Measurements from ENCODE around the gene FAM9A.

Gene FAM9A

GRCh38 chrX:8801041-8801599, at the start of gene FAM9A:
Gene FAM9A, minus strand, starts transcription at chrX:8801383. Its CDS starts 1,212 bp downstream, at chrX:8800171.
- DNase-seq (ENCODE audit: low read depth), result no peak

- DNase-seq (ENCODE audit: low read depth), result no peak
These were observed 49.3 kb upstream of the FAM9A start for GRCh38 chrX:8850478-8850877.

DNA sequence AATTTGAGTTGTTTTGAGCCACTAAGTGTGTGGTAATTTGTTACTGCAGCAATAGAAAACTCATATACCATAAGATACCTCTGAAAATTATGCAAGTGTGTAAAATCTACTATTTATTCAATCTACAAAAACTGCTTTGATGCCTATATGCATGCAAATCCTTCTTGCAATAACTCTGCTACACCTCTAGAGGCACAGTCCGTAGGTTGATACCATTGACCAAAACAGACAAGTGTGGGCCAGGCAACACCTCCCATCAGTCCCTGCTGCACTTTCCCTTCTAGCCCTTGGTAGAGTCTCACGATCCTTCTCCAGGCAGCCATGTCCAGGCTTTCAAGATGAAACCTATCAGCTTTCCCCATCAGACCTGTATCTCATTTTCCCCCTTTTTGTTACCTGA, 48.8 kb upstream of the FAM9A start:
- DNase-seq (ENCODE audit: low read depth), result no peak

GRCh38 chrX:8849458-8849857, 48.3 kb upstream of the FAM9A start:
- no peak for DNase-seq (ENCODE audit: low read depth)

DNA sequence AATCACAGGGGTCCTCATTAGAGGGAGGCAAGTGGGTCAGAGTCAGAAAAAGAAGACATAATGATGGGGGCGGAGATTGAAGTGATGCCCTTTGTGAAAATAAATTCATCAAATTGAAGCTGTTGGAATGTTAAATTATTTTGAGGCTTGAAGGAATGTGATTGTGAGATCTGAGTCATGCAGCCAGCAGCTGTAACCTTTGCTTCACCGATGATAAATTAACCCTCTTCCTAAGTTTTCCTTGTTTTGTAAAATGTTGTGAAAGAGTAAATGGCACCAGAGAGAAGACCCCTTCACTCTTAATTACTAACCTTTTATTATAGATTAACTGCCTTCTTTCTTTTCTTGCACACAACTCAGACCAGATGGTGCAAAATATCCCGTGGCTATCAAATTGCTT, 47.7 kb upstream of the FAM9A start:
- no peak for DNase-seq (ENCODE audit: low read depth)

DNA sequence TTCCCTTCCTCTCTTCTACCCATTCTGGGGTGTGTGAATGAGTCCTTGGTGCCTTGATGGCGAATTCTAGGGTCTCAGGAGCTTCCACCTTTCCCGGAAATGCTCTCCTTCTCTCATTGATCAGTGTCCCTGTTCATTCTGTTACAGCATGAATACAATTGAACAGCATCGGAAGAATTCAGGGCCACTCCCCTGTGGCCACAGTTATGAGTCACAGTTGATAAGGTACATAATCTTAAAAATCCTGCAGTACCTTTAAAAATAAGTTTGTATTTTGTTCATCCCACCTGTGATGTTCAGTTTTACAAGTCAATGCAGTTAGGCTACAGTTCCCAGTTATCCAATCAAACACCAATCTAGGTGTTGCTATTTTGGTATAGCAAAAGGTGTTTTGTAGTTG, 47.3 kb upstream of the FAM9A start:
- no peak for DNase-seq (ENCODE audit: low read depth)

DNA sequence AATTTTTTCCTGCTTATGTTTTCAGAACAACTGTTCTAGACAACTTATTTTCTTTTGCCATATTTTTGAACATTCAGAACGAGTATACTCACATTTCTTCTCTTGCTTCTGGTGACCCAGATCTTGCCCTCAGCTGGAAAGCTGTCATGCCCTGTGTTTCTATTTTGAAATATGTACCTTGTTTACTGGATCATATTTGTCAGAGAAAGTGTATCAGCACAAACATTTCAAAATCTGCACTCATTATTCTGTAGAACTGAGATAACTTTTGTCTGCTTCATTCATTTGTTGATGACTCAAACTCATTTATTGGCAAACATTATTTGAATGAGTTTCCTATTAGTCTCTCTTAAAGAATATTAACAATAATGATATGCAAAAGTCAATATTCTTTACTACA, 46.2 kb upstream of the FAM9A start:
- no peak for DNase-seq (ENCODE audit: low read depth)

DNA sequence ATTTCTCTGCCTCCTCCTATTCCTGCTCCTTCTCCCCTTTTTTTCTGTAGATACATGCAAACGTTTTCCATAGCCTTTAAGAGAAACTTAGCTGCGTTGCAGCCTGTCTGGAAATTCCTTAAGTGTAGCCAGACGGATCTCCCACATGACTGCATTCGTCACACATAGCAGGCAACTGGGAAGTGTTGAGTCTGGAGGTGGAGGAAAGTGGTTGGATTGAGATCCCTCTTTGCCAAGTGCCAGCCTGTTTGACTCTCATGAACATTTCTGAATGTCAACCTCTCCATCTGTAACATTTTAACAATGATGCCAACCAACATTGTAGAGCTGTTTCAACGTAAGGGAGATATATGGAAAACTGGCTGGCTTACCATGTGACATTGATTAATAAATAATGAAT, 45.1 kb upstream of the FAM9A start:
- DNase-seq (ENCODE audit: low read depth), result no peak

GRCh38 chrX:8845469-8845868, 44.3 kb upstream of the FAM9A start:
- no peak for DNase-seq (ENCODE audit: low read depth)

- DNase-seq (ENCODE audit: low read depth), result no peak
These were observed 43.9 kb upstream of the FAM9A start for GRCh38 chrX:8845060-8845459.

DNA sequence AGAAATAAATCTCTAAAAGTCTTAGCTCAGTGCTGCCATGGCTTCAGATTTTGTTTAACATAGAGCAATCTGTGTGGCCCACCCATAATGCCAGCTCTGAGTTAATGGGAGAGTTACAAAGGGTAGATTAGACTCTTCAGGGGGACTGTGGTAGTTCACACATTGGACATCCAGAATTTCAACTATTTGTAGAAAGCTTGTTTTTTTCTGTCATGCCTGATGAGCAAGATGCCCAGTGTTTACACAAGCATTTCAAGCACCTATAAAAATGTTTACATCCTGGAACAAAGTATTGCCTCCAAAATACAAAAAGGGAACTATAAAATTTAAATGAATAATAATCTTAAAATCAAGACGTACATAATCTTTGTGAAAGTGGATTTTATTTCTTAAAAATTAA, 43.0 kb upstream of the FAM9A start:
- DNase-seq (ENCODE audit: low read depth), result no peak

DNA sequence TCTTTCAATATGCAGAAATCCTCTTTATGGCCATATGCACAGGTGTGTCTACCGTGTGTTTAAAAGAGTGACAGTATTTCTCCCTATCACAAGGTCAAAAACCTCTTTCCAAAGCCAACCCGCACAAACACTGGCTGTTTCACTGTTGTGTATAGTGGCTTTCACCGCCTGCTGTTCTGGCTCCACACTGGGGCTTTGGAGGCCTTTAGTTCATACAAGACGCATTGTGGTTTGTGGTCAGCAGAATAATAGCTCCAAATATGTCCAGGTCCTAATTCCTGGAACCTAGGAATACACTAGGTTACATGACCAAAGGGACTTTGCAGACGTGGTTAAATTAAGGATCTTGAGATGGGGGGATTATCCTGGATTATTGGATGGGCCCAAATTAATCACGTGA, 40.7 kb upstream of the FAM9A start:
- no peak for DNase-seq (ENCODE audit: low read depth)

GRCh38 chrX:8834392-8834791, 33.2 kb upstream of the FAM9A start:
- no peak for DNase-seq (ENCODE audit: low read depth)

DNA sequence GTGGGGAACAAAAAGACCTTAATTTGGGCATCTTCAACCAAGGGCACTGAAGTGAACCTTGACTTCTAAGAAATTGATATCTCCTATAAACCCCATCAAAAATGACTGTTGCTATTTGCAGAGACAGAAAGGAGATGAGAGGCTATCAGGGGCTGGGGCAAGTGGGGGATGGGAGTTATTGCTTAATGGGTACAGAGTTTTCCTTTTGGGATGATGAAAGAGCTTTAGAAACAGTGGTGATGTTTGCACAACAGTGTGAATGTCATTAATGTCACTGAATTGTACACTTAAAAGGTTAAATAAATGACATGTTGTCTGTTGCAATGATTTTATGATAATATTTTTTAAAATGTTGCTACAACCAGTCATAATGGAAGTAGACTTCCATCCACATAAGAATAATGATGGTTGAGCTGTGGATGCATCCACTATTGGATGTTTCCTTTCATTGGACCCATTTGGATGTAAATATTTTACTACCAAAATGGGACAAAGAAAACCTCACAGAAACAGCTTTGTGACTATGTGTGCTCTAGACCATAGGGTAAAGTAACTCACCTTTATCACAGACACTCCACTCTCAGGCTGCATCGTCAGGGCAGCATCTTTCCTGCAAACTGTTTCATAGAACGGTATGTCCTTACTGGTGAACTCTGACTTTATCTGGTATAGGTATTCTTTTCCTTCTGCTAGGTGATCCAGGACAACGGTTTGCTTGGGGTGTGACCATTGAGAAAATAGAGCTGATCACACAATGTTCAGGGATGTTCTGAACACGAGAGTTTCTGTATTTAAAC, 31.6 kb upstream of the FAM9A start:
- no peak for DNase-seq (ENCODE audit: low read depth)

DNA sequence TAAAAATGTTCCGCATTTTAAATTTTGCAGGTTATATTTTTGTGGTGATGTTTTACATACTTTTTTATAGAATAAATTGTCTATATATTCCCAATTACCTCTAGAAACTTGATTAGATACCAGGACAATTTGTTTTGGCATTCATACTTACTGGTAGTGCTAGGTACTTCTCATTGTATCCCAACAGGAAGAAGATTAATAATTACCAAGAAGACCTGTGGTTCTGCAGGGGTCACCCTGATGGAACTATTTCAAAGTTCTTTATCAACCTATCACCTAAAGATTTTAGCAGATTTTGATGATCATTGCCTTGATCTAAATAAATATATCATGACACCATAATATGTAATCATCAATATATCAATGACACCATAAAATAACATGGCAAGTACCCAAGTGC, 22.5 kb upstream of the FAM9A start:
- no peak for DNase-seq (ENCODE audit: low read depth)

DNA sequence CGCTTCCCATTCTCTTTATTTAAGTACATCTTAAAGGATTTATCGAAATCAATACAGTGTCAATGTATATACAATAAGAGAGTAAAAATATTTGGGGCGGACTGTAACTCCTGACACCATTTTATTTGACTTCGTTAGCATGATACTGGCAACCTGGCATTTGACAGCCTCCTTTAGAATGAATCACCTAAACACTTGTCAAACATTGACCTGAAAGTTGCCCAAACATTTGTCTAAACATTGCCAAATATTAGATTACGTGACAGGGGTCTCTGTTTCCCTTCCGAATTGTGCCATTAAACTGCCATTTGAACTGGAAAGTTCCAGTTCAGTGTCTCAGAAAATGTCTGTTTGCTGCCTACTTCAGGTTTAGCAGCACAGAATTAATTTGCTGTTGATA, 20.8 kb upstream of the FAM9A start:
- no peak for DNase-seq (ENCODE audit: low read depth)

DNA sequence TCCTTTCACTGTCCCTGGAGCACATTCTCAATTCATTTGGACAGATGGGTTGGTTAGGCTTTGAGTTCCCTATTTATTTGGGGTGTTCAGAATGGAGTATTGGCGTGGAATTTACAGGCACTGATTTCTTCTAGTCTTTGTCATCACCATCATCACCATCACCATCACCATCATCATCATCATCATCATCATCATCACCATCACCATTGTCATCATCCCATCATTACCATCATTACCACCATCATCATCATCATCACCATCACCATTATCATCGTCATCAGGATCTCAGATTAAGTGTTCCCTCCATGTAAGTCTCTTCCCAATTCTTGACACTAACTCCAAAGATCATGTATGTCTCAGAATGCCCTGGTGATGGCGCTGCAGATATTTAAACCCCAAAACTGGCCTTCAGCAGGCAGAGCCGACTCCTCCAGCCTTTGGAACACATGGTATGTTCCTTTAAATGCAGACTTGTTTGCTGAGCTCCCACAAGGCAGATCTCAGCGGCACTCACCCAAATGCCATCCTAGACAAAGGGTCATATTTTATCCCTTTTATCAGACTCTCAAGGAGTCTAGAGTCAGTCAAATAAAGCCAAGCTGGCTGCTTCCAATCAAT, 19.8 kb upstream of the FAM9A start:
- no peak for DNase-seq (ENCODE audit: low read depth)

DNA sequence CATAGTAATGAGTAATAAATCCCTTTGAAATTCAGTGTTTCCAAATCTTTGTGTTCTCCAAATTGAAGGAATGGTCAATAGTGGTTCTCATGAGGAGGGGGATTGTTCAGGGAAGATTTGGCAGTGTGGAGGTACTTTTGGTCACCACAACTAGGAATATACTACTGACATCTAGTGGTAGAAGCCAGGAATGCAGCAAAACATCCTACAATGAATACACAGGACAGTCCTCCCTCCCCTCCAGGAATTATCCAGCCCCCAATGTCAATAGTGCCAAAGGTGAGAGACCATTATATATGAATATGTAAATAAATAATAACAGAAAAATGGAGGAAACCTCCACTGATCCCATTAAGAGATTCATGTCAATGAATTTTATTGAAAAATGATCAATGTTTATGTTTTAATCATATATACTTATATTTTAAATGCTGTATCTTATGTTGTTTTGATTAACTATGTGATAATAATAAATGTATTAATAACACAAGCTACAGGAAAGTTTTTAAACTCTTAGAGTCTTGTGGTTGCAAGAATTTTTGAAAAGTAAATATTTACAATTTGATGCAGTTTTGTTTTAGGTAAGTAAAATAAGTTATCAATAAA, 14.4 kb upstream of the FAM9A start:
- no peak for DNase-seq (ENCODE audit: low read depth)

DNA sequence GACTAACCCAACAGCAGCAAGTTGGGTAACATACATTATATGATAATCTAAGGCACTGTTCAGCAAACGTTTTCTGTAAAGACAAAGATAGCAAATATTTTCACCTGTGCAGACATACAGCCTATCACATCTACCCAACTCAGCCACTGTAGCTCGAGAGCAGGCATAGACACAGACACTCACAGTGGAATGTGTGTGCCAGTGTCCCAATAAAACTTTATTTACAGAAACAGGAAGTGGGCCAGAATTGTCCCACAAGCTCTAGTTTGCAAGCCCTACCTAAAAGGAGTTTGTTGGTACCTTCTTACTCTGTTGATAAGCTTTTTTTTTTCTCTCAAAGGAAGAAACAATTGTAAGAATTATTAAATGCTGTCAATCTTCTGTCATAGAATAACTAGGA, 11.9 kb upstream of the FAM9A start:
- DNase-seq (ENCODE audit: low read depth), result no peak

- DNase-seq (ENCODE audit: low read depth), result no peak
These were observed 10.4 kb upstream of the FAM9A start for GRCh38 chrX:8811611-8812010.

DNA sequence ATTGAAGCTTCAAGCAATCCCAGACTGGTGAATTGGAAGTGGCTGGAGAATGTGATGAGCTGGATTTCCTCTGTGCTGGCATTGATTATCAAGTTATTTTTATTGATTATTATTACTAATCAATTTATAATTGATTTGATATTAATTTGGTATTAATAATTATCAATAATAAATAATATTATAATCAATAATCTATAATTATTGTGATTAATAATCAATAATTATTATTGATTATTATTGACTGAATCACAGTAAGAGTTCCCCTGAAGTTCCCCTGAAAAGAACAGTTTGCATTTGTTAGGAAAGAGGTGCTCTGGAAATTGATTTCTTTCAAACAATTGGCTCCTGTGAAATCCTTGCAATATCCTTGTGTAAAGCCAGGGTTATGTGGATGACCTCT, 7.5 kb upstream of the FAM9A start:
- DNase-seq (ENCODE audit: low read depth), result no peak

GRCh38 chrX:8805974-8806373, 4.8 kb upstream of the FAM9A start:
- DNase-seq (ENCODE audit: low read depth), result no peak

GRCh38 chrX:8805046-8805445, 3.9 kb upstream of the FAM9A start:
- DNase-seq (ENCODE audit: low read depth), result no peak
